Calu3 (cell line): ENCODE measurements around the gene TOR1AIP1. TPM values are rescaled to one million over a fixed set of nuclear protein-coding genes. Genes with fewer than 3 reads are reported as not detected.

ENCODE experiments used
- BruUV-seq: library from RNA; stranded (reverse); fragments of 400-500 nt; replicated peaks from 2 replicates; lab custom pipeline; 2021; lab: Mats Ljungman, UMichigan
- CTCF ChIA-PET: fragments of 300-600 bp; sonication (Branson Sonifier 250); formaldehyde crosslinking; loops from one replicate; lab custom pipeline; 2022; ENCODE audit warnings: antibody characterized with exemption; lab: Charles Lee
- DNase-seq: peaks from one replicate; pipeline ENCODE4 v3.0.0; 2022
- H3K27ac Mint-ChIP-seq: one replicate; pipeline ENCODE4 v1.8.0; 2022; ENCODE audit warnings: mixed read lengths; ENCODE audit not compliant: unreplicated experiment
- H3K27me3 Mint-ChIP-seq: one replicate; pipeline ENCODE4 v1.8.0; 2022; ENCODE audit warnings: mixed read lengths; ENCODE audit not compliant: unreplicated experiment
- H3K36me3 Mint-ChIP-seq: one replicate; pipeline ENCODE4 v1.8.0; 2022; ENCODE audit warnings: mild to moderate bottlenecking, moderate library complexity, mixed read lengths; ENCODE audit not compliant: insufficient read depth, unreplicated experiment
- H3K4me1 Mint-ChIP-seq: one replicate; pipeline ENCODE4 v1.8.0; 2022; ENCODE audit warnings: mild to moderate bottlenecking, low read depth, mixed read lengths; ENCODE audit not compliant: unreplicated experiment
- H3K4me3 Mint-ChIP-seq: one replicate; pipeline ENCODE4 v1.8.0; 2022; ENCODE audit warnings: mild to moderate bottlenecking, low read depth, moderate library complexity, mixed read lengths; ENCODE audit not compliant: unreplicated experiment
- H3K9me3 Mint-ChIP-seq: one replicate; pipeline ENCODE4 v1.8.0; 2022; ENCODE audit warnings: low read depth, mixed read lengths; ENCODE audit not compliant: unreplicated experiment
- CTCF ChIP-seq: fragments of 200-600 bp; IDR thresholded peaks from one replicate; pipeline ENCODE4 v1.8.0; 2022; ENCODE audit warnings: antibody characterized with exemption; ENCODE audit not compliant: unreplicated experiment
- intact Hi-C: fragments of 100-400 bp; cut with micrococcal nuclease; formaldehyde crosslinking; loops from one replicate; pipeline ENCODE4 v1.10.0; 2022; ENCODE audit not compliant: unreplicated experiment
- total RNA-seq: library from RNA; stranded (reverse); gene quantifications from 2 replicates; pipeline ENCODE4 v1.2.3, GENCODE V29; 2022

The TOR1AIP1 gene
- total RNA-seq, 1 experiment from 2014 or later: 46.7 TPM

GRCh38 chr1:179938752-179939151, 56.7 kb downstream of the TOR1AIP1 start:
- H3K4me3 Mint-ChIP-seq: no peak overlapping the region
- H3K4me1 Mint-ChIP-seq: peaks cover 7% of the 10 kb centered on the region
- no peak for TF ChIP-seq CTCF
- H3K27me3 Mint-ChIP-seq: no peaks in the 10 kb centered on the region
- intact Hi-C loops: no loop called here
- DNase-seq: no peak
- no peak overlapping the region for H3K27ac Mint-ChIP-seq
- H3K36me3 Mint-ChIP-seq: no peaks in the 10 kb centered on the region
- no peaks in the 10 kb centered on the region for H3K9me3 Mint-ChIP-seq
- BruUV-seq: no TSS peak
- CTCF ChIA-PET: interaction anchor here (0.7 kb wide), 1 partner anchor 12 kb away, joined by 3 read pairs; no protein-coding TSS in a partner anchor

DNA sequence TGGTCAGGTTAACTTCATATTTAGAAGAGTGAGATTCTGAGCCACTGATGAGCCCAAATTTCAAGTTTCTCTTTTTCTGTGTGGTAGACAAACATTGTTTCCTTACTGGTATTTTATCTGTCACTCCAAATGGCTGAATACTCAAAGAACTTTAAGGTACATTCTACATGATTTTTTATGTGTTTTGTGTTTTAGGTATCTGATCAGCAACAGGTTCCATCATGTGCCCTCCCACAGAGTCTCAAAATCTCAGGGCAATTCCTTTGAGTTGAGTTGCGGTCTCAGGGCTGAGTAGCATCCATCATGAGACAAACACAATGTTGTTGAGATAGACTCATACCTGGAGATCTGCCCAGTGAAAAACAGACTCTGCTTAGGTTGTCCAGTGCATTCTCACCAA, 57.9 kb downstream of the TOR1AIP1 start:
- BruUV-seq: no TSS peak
- no peaks in the 10 kb centered on the region for H3K36me3 Mint-ChIP-seq
- no peak overlapping the region for H3K27ac Mint-ChIP-seq
- no peaks in the 10 kb centered on the region for H3K9me3 Mint-ChIP-seq
- CTCF ChIA-PET: no interaction called here
- DNase-seq: no peak
- no peak for TF ChIP-seq CTCF
- no peak overlapping the region for H3K4me3 Mint-ChIP-seq
- no peaks in the 10 kb centered on the region for H3K27me3 Mint-ChIP-seq
- intact Hi-C loops: no loop called here
- peaks cover 7% of the 10 kb centered on the region for H3K4me1 Mint-ChIP-seq

DNA sequence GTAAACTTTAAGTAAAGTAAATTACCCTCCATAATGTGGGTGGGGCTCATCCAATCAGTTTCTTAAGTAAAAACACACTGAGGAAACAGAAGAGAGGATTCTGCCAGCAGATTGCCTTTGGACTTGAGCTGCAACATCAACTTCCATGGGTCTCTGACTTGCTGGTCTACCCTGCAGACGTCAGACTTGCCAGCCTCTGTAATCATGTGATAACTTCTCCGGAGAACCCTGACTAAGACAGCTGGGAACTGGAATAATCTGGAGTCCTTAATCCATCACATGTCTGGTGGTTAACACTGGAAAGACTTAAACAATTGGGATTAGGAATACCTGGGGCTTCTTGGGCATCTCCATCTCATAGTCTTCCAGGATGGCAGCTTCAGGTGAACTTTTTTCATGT, 59.4 kb downstream of the TOR1AIP1 start:
- CTCF ChIA-PET: no interaction called here
- intact Hi-C loops: no loop called here
- no TSS peak for BruUV-seq
- no peak for TF ChIP-seq CTCF
- Mint-ChIP-seq H3K4me1 (peaks cover 7% of the 10 kb centered on the region), H3K4me3 (no peak overlapping the region), H3K9me3 (no peaks in the 10 kb centered on the region), H3K27ac (no peak overlapping the region), H3K36me3 (no peaks in the 10 kb centered on the region), H3K27me3 (no peaks in the 10 kb centered on the region)
- no peak for DNase-seq

DNA sequence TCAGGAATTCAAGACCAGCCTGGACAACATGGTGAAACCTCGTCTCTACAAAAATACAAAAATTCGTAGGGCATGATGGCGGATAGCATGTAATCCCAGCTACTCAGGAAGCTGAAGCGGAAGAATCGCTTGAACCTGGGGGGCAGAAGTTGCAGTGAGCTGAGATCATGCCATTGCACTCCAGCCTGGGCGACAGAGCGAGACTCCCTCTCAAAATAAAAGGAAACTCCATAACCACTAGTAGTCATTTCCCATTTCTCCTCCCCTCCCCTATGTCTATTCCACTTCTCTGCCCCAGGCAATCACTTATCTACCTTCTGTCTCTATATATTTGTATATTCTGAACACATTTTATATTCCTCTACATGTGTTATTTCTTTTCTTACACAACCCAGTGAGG, 68.6 kb downstream of the TOR1AIP1 start:
- Mint-ChIP-seq H3K9me3 (no peaks in the 10 kb centered on the region), H3K27ac (no peak overlapping the region), H3K27me3 (no peaks in the 10 kb centered on the region), H3K4me3 (no peak overlapping the region), H3K36me3 (peaks cover 21% of the 10 kb centered on the region), H3K4me1 (peaks cover 8% of the 10 kb centered on the region)
- intact Hi-C loops: loop anchor here (10.0 kb wide), 2 partner anchors 214 to 246 kb away; no protein-coding TSS in a partner anchor
- BruUV-seq: no TSS peak
- no peak for DNase-seq
- CTCF ChIA-PET: no interaction called here
- no peak for TF ChIP-seq CTCF
